ENCODE measurements around the gene CACHD1.

The CACHD1 gene

DNA sequence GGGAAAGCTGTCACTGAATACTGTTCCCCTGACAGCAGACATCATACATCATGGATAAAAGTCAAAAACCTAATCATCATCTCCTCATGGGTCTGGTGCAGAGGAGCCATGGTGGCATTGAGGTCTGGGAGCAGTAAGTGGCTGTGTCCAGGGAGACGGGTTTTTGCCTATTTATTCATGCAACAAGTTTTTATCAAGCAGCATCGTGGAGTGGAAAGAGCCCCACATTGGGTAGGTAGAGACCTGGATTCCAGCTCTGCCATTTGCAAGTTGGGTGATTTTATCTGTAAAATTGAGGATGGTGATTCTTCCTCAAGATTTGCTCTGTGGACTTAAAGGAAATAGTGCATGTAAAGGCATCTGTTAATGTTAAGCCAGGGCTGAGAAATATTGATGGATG, 4.2 kb downstream of the CACHD1 start:
- H3K9ac ChIP-seq (ENCODE audit: low read length) = peak overlapping the region; percentile 48
- no peak overlapping the region for H4K8ac ChIP-seq (ENCODE audit: low read depth, low read length)
- peak overlapping the region; percentile 38 for H2BK5ac ChIP-seq (ENCODE audit: low read length)
- peak overlapping the region; percentile 62 for H3K4ac ChIP-seq (ENCODE audit: low read depth, low read length)
- no CpG with 5 or more reads among the region's 2 CpGs for WGBS (ENCODE audit: extremely low coverage, insufficient coverage, low lambda C conversion rate)
- H3K4me3 ChIP-seq (ENCODE audit: low read length) = no peak overlapping the region
- no peak overlapping the region for H3K27ac ChIP-seq (ENCODE audit: low read depth, low read length)
- peaks cover 65% of the 10 kb centered on the region for H3K79me2 ChIP-seq (ENCODE audit: control insufficient read depth, insufficient read depth, low read length)
- H2AK5ac ChIP-seq (ENCODE audit: low read length) = peak overlapping the region; percentile 99
- peak overlapping the region; percentile 64 for H2BK15ac ChIP-seq (replicated peaks; ENCODE audit: low read depth)
- no peak for DNase-seq
- peak overlapping the region; percentile 76 for H3K18ac ChIP-seq (ENCODE audit: low read length)
- peaks cover 23% of the 10 kb centered on the region for H3K79me1 ChIP-seq (ENCODE audit: low read length)
- H3K27me3 ChIP-seq (ENCODE audit: insufficient read depth, low read length, poor library complexity) = no peaks in the 10 kb centered on the region
- H2BK120ac ChIP-seq (ENCODE audit: low read depth, low read length) = no peak overlapping the region
- H3K4me1 ChIP-seq (ENCODE audit: control insufficient read depth, low read depth, low read length) = peaks cover 30% of the 10 kb centered on the region
- peak overlapping the region; percentile 31 for H3K4me2 ChIP-seq (ENCODE audit: low read length)
- H3K36me3 ChIP-seq (ENCODE audit: control insufficient read depth, insufficient read depth, low read length) = no peaks in the 10 kb centered on the region
- peak overlapping the region; percentile 73 for H3K56ac ChIP-seq (ENCODE audit: low read length)
- peak overlapping the region; percentile 85 for H3K23ac ChIP-seq (ENCODE audit: low read length)
- no peak overlapping the region for H4K5ac ChIP-seq (ENCODE audit: low read length)

DNA sequence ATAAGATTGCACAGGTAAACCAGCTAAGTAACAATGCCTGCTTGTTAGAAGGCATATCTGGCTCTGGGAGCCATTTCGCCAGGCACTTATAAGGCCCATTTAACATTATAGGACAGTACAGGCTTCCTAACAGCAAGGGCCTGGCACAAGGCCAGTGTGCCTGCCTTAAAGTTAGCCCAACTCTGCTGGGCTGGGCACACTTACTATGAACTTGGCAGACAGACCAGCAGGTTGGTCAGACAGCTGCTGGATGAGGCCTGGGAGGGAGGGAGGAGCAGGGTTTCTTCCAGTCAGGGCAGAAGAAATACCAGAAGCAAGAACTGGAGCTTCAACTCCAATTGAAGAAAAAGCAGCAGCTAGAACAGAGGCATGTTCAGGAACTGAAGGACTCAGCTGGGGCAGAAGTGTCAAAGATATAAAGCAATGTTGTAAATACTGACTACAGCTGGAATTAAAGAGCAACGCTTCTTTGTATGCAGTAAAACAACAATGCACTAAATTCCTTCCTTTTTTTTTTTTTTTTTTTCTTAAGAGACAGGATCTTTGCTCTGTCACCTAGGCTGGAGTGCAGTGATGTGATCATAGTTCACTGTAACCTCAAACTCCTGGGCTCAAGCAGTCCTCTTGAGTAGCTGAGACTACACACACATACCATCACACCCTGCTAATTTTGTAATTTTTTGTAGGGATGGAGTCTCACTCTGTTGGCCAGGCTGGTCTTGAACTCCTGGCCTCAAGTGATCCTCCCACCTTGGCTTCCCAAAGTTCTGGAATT, 4.9 kb downstream of the CACHD1 start:
- no peak for DNase-seq
- H3K27ac ChIP-seq (ENCODE audit: low read depth, low read length) = no peak overlapping the region
- no peak overlapping the region for H3K4me3 ChIP-seq (ENCODE audit: low read length)

DNA sequence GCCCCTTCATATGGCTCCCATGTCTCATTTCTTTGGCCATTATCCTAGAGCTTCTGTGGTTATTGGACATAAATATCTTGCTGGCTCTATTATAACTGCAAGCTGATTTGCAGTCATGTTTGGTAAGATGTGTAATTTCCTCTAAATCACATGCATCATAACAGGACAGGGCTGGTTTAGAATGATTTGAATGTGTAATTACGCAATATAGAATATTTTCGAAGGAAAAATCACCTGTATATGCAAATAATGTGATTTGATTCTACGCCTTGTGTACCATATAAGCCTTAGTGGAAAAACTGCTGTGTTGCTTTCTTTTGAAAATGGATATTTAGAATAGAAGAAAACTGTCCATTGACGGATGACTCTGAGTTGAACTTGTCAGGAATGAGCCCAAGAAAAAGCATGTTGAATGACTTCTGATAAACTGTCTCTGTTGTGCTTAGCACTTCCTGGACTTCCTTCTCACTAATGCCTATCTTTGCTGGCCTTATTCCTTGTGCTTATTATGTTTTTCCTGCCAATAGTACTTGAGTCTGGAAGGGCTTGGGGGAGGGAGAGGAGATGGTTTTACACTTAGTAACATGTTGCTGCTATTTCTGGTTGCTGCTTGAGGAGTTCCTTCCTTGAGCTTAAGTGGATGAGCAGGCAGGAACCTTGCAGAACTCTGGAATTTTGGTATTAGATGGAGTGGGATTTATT, 6.5 kb downstream of the CACHD1 start:
- Histone ChIP-seq H3K79me2 (ENCODE audit: control insufficient read depth, insufficient read depth, low read length) (peaks cover 72% of the 10 kb centered on the region), H3K4me1 (ENCODE audit: control insufficient read depth, low read depth, low read length) (peaks cover 36% of the 10 kb centered on the region)
- DNase-seq = no peak

More for the DNA sequence above, 4.9 kb downstream of the CACHD1 start:
- H3K79me2 ChIP-seq (ENCODE audit: control insufficient read depth, insufficient read depth, low read length) = peaks cover 72% of the 10 kb centered on the region
- peak overlapping the region; percentile 52 for H2BK120ac ChIP-seq (ENCODE audit: low read depth, low read length)
- peak overlapping the region; percentile 76 for H3K18ac ChIP-seq (ENCODE audit: low read length)
- H3K36me3 ChIP-seq (ENCODE audit: control insufficient read depth, insufficient read depth, low read length) = no peaks in the 10 kb centered on the region
- no peak overlapping the region for H2BK15ac ChIP-seq (replicated peaks; ENCODE audit: low read depth)
- H3K9ac ChIP-seq (ENCODE audit: low read length) = peak overlapping the region; percentile 48
- no peak overlapping the region for H4K5ac ChIP-seq (ENCODE audit: low read length)
- WGBS (ENCODE audit: extremely low coverage, insufficient coverage, low lambda C conversion rate) = no CpG with 5 or more reads among the region's 2 CpGs
- H4K8ac ChIP-seq (ENCODE audit: low read depth, low read length) = no peak overlapping the region
- peak overlapping the region; percentile 99 for H2AK5ac ChIP-seq (ENCODE audit: low read length)
- H3K4ac ChIP-seq (ENCODE audit: low read depth, low read length) = peak overlapping the region; percentile 26
- H3K56ac ChIP-seq (ENCODE audit: low read length) = peak overlapping the region; percentile 73
- peak overlapping the region; percentile 38 for H2BK5ac ChIP-seq (ENCODE audit: low read length)
- H3K23ac ChIP-seq (ENCODE audit: low read length) = no peak overlapping the region
- H3K79me1 ChIP-seq (ENCODE audit: low read length) = peaks cover 27% of the 10 kb centered on the region
- H3K4me2 ChIP-seq (ENCODE audit: low read length) = peak overlapping the region; percentile 14
- no peaks in the 10 kb centered on the region for H3K27me3 ChIP-seq (ENCODE audit: insufficient read depth, low read length, poor library complexity)
- peaks cover 32% of the 10 kb centered on the region for H3K4me1 ChIP-seq (ENCODE audit: control insufficient read depth, low read depth, low read length)

DNA sequence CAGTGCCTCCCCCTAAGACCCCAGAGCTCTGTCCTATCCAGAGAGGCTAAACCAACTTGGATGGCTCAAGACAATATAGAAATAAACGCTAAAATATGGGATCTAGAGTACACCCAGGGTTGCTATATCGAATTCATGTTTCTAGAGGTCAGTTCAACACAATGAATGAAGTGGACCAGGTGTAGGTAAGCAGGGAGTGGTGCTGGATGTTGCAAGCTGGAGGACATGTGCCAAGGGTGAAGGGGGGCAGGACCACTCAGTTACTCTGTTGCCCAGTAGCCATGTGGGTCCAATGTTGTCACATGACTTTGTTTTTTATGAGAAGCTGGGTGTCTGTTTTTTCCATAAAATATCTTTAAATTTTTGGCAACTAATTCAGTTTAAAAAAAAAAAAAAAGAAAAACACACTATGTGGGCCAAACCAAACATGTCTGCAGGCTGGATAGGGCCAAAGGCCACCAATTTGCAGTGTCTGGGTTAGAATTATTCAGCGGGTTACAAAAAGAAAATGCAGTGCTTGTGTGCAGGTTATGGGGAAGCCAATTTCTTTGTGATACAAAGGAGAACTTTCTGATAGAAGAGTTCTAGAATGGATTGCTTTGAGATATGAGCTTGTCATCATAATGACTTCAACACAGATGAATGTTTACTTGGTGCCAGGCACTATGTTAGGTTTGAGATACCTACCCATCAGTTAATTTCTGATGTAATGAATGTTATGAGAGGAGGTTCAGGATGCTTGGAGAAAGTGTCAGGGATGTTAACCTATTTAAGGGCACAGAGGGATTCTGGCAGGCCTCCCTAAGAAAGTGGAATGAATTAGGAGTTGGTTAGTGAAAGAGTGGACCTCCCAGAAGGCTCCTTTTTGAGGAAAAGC, 8.9 kb downstream of the CACHD1 start:
- peak overlapping the region; percentile 14 for H2AK5ac ChIP-seq (ENCODE audit: low read length)
- no peak overlapping the region for H4K5ac ChIP-seq (ENCODE audit: low read length)
- peaks cover 31% of the 10 kb centered on the region for H3K79me1 ChIP-seq (ENCODE audit: low read length)
- H3K79me2 ChIP-seq (ENCODE audit: control insufficient read depth, insufficient read depth, low read length) = peaks cover 74% of the 10 kb centered on the region
- H4K8ac ChIP-seq (ENCODE audit: low read depth, low read length) = no peak overlapping the region
- H3K27me3 ChIP-seq (ENCODE audit: insufficient read depth, low read length, poor library complexity) = no peaks in the 10 kb centered on the region
- no peak overlapping the region for H2BK5ac ChIP-seq (ENCODE audit: low read length)
- H2BK15ac ChIP-seq (replicated peaks; ENCODE audit: low read depth) = no peak overlapping the region
- H3K23ac ChIP-seq (ENCODE audit: low read length) = no peak overlapping the region
- H3K4me1 ChIP-seq (ENCODE audit: control insufficient read depth, low read depth, low read length) = peaks cover 37% of the 10 kb centered on the region
- DNase-seq = no peak
- H3K9ac ChIP-seq (ENCODE audit: low read length) = no peak overlapping the region
- H3K27ac ChIP-seq (ENCODE audit: low read depth, low read length) = no peak overlapping the region
- H3K36me3 ChIP-seq (ENCODE audit: control insufficient read depth, insufficient read depth, low read length) = no peaks in the 10 kb centered on the region
- no peak overlapping the region for H3K4me2 ChIP-seq (ENCODE audit: low read length)
- H3K56ac ChIP-seq (ENCODE audit: low read length) = no peak overlapping the region
- no CpG with 5 or more reads among the region's 3 CpGs for WGBS (ENCODE audit: extremely low coverage, insufficient coverage, low lambda C conversion rate)
- H3K4ac ChIP-seq (ENCODE audit: low read depth, low read length) = no peak overlapping the region
- no peak overlapping the region for H3K4me3 ChIP-seq (ENCODE audit: low read length)
- peak overlapping the region; percentile 23 for H3K18ac ChIP-seq (ENCODE audit: low read length)
- H2BK120ac ChIP-seq (ENCODE audit: low read depth, low read length) = no peak overlapping the region

More for the DNA sequence above, 6.5 kb downstream of the CACHD1 start:
- H2BK5ac ChIP-seq (ENCODE audit: low read length) = no peak overlapping the region
- no peak overlapping the region for H3K18ac ChIP-seq (ENCODE audit: low read length)
- H3K36me3 ChIP-seq (ENCODE audit: control insufficient read depth, insufficient read depth, low read length) = no peaks in the 10 kb centered on the region
- no peak overlapping the region for H3K23ac ChIP-seq (ENCODE audit: low read length)
- H4K8ac ChIP-seq (ENCODE audit: low read depth, low read length) = no peak overlapping the region
- H3K56ac ChIP-seq (ENCODE audit: low read length) = peak overlapping the region; percentile 62
- H3K4me2 ChIP-seq (ENCODE audit: low read length) = peak overlapping the region; percentile 5
- H2BK120ac ChIP-seq (ENCODE audit: low read depth, low read length) = no peak overlapping the region
- no peak overlapping the region for H4K5ac ChIP-seq (ENCODE audit: low read length)
- no peak overlapping the region for H2BK15ac ChIP-seq (replicated peaks; ENCODE audit: low read depth)
- H3K27me3 ChIP-seq (ENCODE audit: insufficient read depth, low read length, poor library complexity) = no peaks in the 10 kb centered on the region
- no peak overlapping the region for H3K4ac ChIP-seq (ENCODE audit: low read depth, low read length)
- no peak overlapping the region for H3K27ac ChIP-seq (ENCODE audit: low read depth, low read length)
- no CpG with 5 or more reads among the region's 4 CpGs for WGBS (ENCODE audit: extremely low coverage, insufficient coverage, low lambda C conversion rate)
- H3K79me1 ChIP-seq (ENCODE audit: low read length) = peaks cover 28% of the 10 kb centered on the region
- peak overlapping the region; percentile 9 for H3K9ac ChIP-seq (ENCODE audit: low read length)
- H3K4me3 ChIP-seq (ENCODE audit: low read length) = no peak overlapping the region
- peak overlapping the region; percentile 95 for H2AK5ac ChIP-seq (ENCODE audit: low read length)

DNA sequence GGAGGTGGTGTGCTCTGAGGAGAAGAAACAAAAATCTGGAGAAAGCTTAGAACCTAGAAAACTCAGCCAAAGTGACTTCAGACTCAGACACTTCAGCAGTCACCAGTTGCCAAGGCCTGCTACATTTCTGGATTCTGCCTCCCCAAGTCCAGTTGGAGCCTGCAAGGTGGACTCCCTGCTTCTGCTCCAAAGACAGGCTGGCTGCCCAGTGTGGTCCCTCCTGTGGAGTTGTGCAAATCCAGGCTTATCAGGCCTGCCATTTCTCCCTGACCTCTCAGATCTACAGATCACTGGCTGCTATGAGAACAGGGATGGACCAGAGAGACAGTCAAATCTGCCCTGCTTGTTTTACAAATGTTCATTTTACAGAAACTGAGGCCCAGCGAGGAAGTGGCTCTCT, 9.9 kb downstream of the CACHD1 start:
- WGBS (ENCODE audit: extremely low coverage, insufficient coverage, low lambda C conversion rate) = no CpG with 5 or more reads among the region's 1 CpG
- Histone ChIP-seq H3K27ac (ENCODE audit: low read depth, low read length) (no peak overlapping the region), H3K4me2 (ENCODE audit: low read length) (no peak overlapping the region), H3K9ac (ENCODE audit: low read length) (no peak overlapping the region), H3K56ac (ENCODE audit: low read length) (no peak overlapping the region), H3K4me3 (ENCODE audit: low read length) (no peak overlapping the region), H3K36me3 (ENCODE audit: control insufficient read depth, insufficient read depth, low read length) (no peaks in the 10 kb centered on the region), H4K5ac (ENCODE audit: low read length) (no peak overlapping the region), H3K23ac (ENCODE audit: low read length) (no peak overlapping the region), H4K8ac (ENCODE audit: low read depth, low read length) (no peak overlapping the region), H2BK5ac (ENCODE audit: low read length) (no peak overlapping the region), H3K27me3 (ENCODE audit: insufficient read depth, low read length, poor library complexity) (no peaks in the 10 kb centered on the region), H3K79me2 (ENCODE audit: control insufficient read depth, insufficient read depth, low read length) (peaks cover 74% of the 10 kb centered on the region), H3K79me1 (ENCODE audit: low read length) (peaks cover 30% of the 10 kb centered on the region), H3K18ac (ENCODE audit: low read length) (no peak overlapping the region), H2BK15ac (replicated peaks; ENCODE audit: low read depth) (no peak overlapping the region), H3K4ac (ENCODE audit: low read depth, low read length) (no peak overlapping the region), H2AK5ac (ENCODE audit: low read length) (no peak overlapping the region), H3K4me1 (ENCODE audit: control insufficient read depth, low read depth, low read length) (peaks cover 27% of the 10 kb centered on the region), H2BK120ac (ENCODE audit: low read depth, low read length) (no peak overlapping the region)
- DNase-seq = no peak
